Skeletal muscle cell (primary cell): ENCODE results near the gene DCTD.

ENCODE experiments used
- DNase-seq: peaks from one replicate; pipeline ENCODE4 v3.0.0-alpha.2; 2010; ENCODE audit warnings: low read depth
- H3K4me3 ChIP-seq: 2 replicates; pipeline ENCODE4 v1.5.1; 2011; ENCODE audit warnings: low read depth, mild to moderate bottlenecking, control low read depth, low read length, moderate library complexity

DCTD gene

GRCh38 chr4:182877326-182877883, 39.8 kb downstream of the DCTD start:
- DNase-seq, result no peak

GRCh38 chr4:182876427-182876826, 40.8 kb downstream of the DCTD start:
- no peak overlapping the region for H3K4me3 ChIP-seq
- no peak for DNase-seq

More at GRCh38 chr4:182877326-182877883, 39.8 kb downstream of the DCTD start:
- H3K4me3 ChIP-seq, result no peak overlapping the region

- no peak overlapping the region for H3K4me3 ChIP-seq
- DNase-seq, result no peak
Measured at GRCh38 chr4:182875453-182876405, 41.5 kb downstream of the DCTD start.

GRCh38 chr4:182874797-182875345, 42.3 kb downstream of the DCTD start:
- no peak for DNase-seq

GRCh38 chr4:182874304-182874751, 42.9 kb downstream of the DCTD start:
- no peak for DNase-seq
- H3K4me3 ChIP-seq, result no peak overlapping the region

More at GRCh38 chr4:182874797-182875345, 42.3 kb downstream of the DCTD start:
- H3K4me3 ChIP-seq, result no peak overlapping the region

GRCh38 chr4:182873726-182874125, 43.5 kb downstream of the DCTD start:
- H3K4me3 ChIP-seq, result no peak overlapping the region
- no peak for DNase-seq

- no peak overlapping the region for H3K4me3 ChIP-seq
- DNase-seq, result no peak
Measured at GRCh38 chr4:182873289-182873688, 43.9 kb downstream of the DCTD start.

- H3K4me3 ChIP-seq, result no peak overlapping the region
- no peak for DNase-seq
Measured at GRCh38 chr4:182872886-182873285, 44.3 kb downstream of the DCTD start.

- no peak overlapping the region for H3K4me3 ChIP-seq
- no peak for DNase-seq
Measured at GRCh38 chr4:182871616-182872015, 45.6 kb downstream of the DCTD start.

GRCh38 chr4:182869697-182870096, 47.5 kb downstream of the DCTD start:
- no peak overlapping the region for H3K4me3 ChIP-seq
- DNase-seq, result no peak

- DNase-seq, result no peak
- H3K4me3 ChIP-seq, result no peak overlapping the region
Measured at GRCh38 chr4:182866746-182867145, 50.4 kb downstream of the DCTD start.

- no peak for DNase-seq
- H3K4me3 ChIP-seq, result no peak overlapping the region
Measured at GRCh38 chr4:182863501-182863900, 53.7 kb downstream of the DCTD start.

GRCh38 chr4:182862921-182863320, 54.3 kb downstream of the DCTD start:
- H3K4me3 ChIP-seq, result no peak overlapping the region
- DNase-seq, result no peak

GRCh38 chr4:182862141-182862875, 54.9 kb downstream of the DCTD start:
- no peak for DNase-seq
- H3K4me3 ChIP-seq, result no peak overlapping the region

GRCh38 chr4:182861346-182861745, 55.8 kb downstream of the DCTD start:
- H3K4me3 ChIP-seq, result no peak overlapping the region
- DNase-seq, result no peak

- DNase-seq, result no peak
- H3K4me3 ChIP-seq, result no peak overlapping the region
Measured at GRCh38 chr4:182859730-182860129, 57.5 kb downstream of the DCTD start.

GRCh38 chr4:182858711-182859110, 58.5 kb downstream of the DCTD start:
- DNase-seq, result no peak
- H3K4me3 ChIP-seq, result no peak overlapping the region

GRCh38 chr4:182856862-182857261, 60.3 kb downstream of the DCTD start:
- DNase-seq, result no peak
- H3K4me3 ChIP-seq, result no peak overlapping the region

GRCh38 chr4:182855877-182856276, 61.3 kb downstream of the DCTD start:
- DNase-seq, result no peak

GRCh38 chr4:182855312-182855711, 61.9 kb downstream of the DCTD start:
- no peak overlapping the region for H3K4me3 ChIP-seq
- no peak for DNase-seq

More at GRCh38 chr4:182855877-182856276, 61.3 kb downstream of the DCTD start:
- H3K4me3 ChIP-seq, result no peak overlapping the region
